ENCODE results near the gene TTLL11.
"Not testable (repeated sequence)": the region's sequence is repeated elsewhere in the genome, so short reads cannot be mapped to it uniquely, and the experiment has no call there.

Gene TTLL11

DNA sequence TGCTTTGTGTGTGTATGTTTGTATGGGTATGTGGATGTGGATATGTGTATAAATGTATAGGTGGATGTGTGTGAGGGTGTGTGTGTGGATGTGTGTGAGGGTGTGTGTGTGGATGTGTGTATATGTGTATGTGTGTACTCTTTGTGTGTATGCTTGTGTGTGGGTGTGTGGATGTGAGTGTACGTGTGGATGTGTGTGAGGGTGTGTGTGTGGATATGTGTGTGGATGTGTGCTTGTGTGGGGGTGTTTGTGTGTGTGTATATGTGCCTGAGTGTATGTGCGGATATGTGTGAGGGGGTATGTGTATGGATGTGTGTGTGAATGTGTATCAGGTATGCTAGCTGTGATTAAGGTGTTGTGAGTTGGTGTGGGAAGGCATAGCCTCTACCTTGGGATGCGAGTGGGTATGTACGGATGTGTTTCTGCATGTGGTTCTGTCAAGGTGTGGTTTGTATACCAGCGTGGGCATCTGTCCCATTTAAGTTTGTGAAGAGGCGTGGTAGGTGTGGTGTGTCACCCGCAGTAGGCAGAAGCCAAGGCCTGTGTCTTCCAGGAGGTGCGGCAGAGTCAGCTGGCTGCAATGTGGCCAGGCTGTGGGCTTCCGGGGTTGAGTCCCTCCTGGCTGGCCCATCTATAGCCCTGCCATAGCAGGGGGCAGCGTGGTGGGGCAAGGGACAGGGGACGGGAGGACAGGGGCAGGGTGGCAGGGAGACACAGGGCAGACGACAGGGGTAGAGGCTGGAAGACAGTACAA, 285.9 kb downstream of the TTLL11 start:
- no peak for TF ChIP-seq ZFX (IDR thresholded peaks at IDR 0.05)
- TF ChIP-seq, protein P1, sequence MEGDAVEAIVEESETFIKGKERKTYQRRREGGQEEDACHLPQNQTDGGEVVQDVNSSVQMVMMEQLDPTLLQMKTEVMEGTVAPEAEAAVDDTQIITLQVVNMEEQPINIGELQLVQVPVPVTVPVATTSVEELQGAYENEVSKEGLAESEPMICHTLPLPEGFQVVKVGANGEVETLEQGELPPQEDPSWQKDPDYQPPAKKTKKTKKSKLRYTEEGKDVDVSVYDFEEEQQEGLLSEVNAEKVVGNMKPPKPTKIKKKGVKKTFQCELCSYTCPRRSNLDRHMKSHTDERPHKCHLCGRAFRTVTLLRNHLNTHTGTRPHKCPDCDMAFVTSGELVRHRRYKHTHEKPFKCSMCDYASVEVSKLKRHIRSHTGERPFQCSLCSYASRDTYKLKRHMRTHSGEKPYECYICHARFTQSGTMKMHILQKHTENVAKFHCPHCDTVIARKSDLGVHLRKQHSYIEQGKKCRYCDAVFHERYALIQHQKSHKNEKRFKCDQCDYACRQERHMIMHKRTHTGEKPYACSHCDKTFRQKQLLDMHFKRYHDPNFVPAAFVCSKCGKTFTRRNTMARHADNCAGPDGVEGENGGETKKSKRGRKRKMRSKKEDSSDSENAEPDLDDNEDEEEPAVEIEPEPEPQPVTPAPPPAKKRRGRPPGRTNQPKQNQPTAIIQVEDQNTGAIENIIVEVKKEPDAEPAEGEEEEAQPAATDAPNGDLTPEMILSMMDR (conservative IDR thresholded peaks at IDR 0.05): no peak
- no peak overlapping the region for H3K27ac ChIP-seq

- TF ChIP-seq, protein P1 (conservative IDR thresholded peaks at IDR 0.05): no peak
- no peak for TF ChIP-seq ZFX (IDR thresholded peaks at IDR 0.05)
- no peak overlapping the region for H3K27ac ChIP-seq
These were observed 290.4 kb downstream of the TTLL11 start for GRCh38 chr9:121802753-121803152.

DNA sequence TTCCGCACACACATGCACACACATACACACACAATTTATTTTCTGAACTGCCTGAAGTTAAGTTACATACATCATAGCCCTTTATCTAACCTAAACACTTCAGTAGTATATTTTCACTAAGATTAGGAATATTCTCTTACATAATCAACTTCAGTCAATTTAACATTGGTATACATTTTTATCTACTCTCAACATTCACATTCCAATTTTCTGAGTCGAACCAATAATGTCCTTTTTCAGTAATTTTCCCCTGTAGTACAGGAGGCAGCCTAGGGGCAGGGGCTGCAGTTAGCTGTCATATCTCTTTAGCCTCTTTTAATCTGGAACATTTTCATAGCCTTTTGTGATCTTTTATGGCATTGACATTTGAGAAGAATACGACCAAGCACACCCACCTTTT, 291.5 kb downstream of the TTLL11 start:
- no peak overlapping the region for H3K27ac ChIP-seq
- no peak for TF ChIP-seq ZFX (IDR thresholded peaks at IDR 0.05)
- TF ChIP-seq, protein P1 (conservative IDR thresholded peaks at IDR 0.05): no peak

DNA sequence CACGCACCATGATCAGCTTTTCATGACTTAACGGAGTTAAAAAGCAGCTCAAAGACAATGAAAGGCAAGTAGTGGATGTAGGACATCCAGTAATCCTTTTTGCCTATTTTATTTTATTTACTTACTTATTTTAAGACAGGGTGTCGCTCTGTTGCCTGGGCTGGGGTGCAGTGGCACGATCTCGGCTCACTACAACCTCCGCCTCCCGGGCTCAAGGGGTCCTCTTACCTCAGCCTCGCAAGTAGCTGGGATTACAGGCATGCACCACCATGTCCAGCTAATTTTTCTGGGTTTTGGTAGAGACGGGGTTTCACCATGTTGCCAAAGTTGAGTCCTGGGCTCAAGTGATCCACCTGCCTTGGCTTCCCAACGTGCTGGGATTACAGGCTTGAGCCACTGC, 292.7 kb downstream of the TTLL11 start:
- H3K27ac ChIP-seq: no peak overlapping the region
- no peak for TF ChIP-seq ZFX (IDR thresholded peaks at IDR 0.05)
- TF ChIP-seq, protein P1 (conservative IDR thresholded peaks at IDR 0.05): no peak

DNA sequence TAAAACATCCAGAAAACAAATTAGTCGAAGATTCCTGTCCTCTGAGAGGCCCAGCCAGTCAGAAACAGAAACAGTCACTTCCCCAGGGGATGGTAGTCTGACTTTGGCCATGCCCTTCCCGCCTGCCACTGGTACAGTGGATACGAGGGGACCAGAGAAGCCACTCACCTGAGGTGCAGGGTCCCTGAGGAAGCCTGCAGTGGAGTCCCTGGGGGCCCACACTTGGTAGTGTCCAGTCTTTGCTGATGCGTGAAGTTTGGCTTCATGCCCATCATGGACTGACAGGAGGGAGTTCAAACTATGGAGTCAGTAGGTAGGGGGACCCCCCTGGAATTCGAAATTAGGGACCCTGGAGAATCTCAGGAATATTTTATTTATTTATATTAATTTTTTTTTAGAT, 294.2 kb downstream of the TTLL11 start:
- TF ChIP-seq ZFX (IDR thresholded peaks at IDR 0.05): no peak
- TF ChIP-seq, protein P1 (conservative IDR thresholded peaks at IDR 0.05): no peak

GRCh38 chr9:121797081-121797480, 296.0 kb downstream of the TTLL11 start:
- H3K27ac ChIP-seq: no peak overlapping the region
- no peak for TF ChIP-seq ZFX (IDR thresholded peaks at IDR 0.05)
- TF ChIP-seq, protein P1 (conservative IDR thresholded peaks at IDR 0.05): no peak

More for the DNA sequence above, 294.2 kb downstream of the TTLL11 start:
- no peak overlapping the region for H3K27ac ChIP-seq

GRCh38 chr9:121794334-121794733, 298.8 kb downstream of the TTLL11 start:
- not testable (repeated sequence) for H3K27ac ChIP-seq

DNA sequence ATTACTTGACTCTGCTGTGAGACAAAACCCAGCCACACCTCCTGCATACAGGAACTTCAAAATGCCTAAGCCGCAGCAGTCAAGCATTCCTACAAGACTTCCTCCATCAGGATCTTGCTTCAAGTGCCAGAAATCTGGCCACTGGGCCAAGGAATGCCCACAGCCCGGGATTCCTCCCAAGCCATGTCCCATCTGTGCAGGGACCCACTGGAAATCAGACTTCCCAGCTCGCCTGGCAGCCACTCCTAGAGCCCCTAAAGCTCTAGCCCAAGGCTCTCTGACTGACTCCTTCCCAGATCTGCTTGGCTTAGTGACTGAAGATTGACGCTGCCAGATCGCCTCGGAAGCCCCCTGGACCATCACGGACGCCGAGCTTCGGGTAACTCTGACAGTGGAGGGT, 300.6 kb downstream of the TTLL11 start:
- H3K27ac ChIP-seq: not testable (repeated sequence)

All from C4-2B (cell line).